RWPE2 (cell line): Measurements from ENCODE around the gene KLK5.

ENCODE experiments used
- ATAC-seq: fragments of 200-7000 bp; cut with Tn5 transposase; 3 replicates; pipeline ENCODE4 v1.9.1; 2021; ENCODE audit warnings: low read depth
- DNase-seq: peaks from one replicate; pipeline ENCODE4 v3.0.0-alpha.2; 2020; ENCODE audit warnings: low spot score
- H3K27ac ChIP-seq: fragments of 450-650 bp; 2 replicates; pipeline ENCODE4 v1.5.1; 2017; ENCODE audit warnings: mild to moderate bottlenecking; ENCODE audit not compliant: poor library complexity, severe bottlenecking
- H3K27me3 ChIP-seq: fragments of 250-450 bp; sonication (Bioruptor Pico); 2 replicates; pipeline ENCODE4 v1.5.1; 2021; ENCODE audit warnings: mild to moderate bottlenecking, moderate library complexity; ENCODE audit not compliant: insufficient read depth, poor library complexity, severe bottlenecking
- H3K36me3 ChIP-seq: fragments of 250-450 bp; sonication (Bioruptor Pico); 2 replicates; pipeline ENCODE4 v1.5.1; 2020; ENCODE audit warnings: low read depth, mild to moderate bottlenecking, moderate library complexity
- H3K4me1 ChIP-seq: fragments of 250-450 bp; sonication (Bioruptor Pico); 2 replicates; pipeline ENCODE4 v1.5.1; 2021; ENCODE audit warnings: mild to moderate bottlenecking, moderate library complexity; ENCODE audit not compliant: insufficient read depth, poor library complexity, severe bottlenecking
- H3K4me3 ChIP-seq: fragments of 250-450 bp; sonication (Bioruptor Pico); 2 replicates; pipeline ENCODE4 v1.5.1; 2021; ENCODE audit warnings: mild to moderate bottlenecking, moderate library complexity; ENCODE audit not compliant: severe bottlenecking
- H3K9me3 ChIP-seq: fragments of 250-450 bp; sonication (Bioruptor Pico); 2 replicates; pipeline ENCODE4 v1.5.1; 2021; ENCODE audit warnings: mild to moderate bottlenecking, moderate library complexity; ENCODE audit not compliant: severe bottlenecking
- CTCF ChIP-seq: fragments of 450-650 bp; IDR thresholded peaks from one replicate; pipeline ENCODE4 v1.5.1; 2017; ENCODE audit warnings: mild to moderate bottlenecking, moderate library complexity; ENCODE audit not compliant: poor library complexity, severe bottlenecking

Gene KLK5

GRCh38 chr19:50921426-50922316 is 31.2 kb downstream of the KLK5 start:
- Histone ChIP-seq H3K4me3 (no peak overlapping the region), H3K27me3 (peaks cover 14% of the 10 kb centered on the region), H3K9me3 (no peaks in the 10 kb centered on the region), H3K36me3 (no peaks in the 10 kb centered on the region), H3K4me1 (no peaks in the 10 kb centered on the region), H3K27ac (no peak overlapping the region)
- no peak for DNase-seq
- TF ChIP-seq CTCF, result no peak
- peak; percentile 15; the same call in 1 of the 3 replicates for ATAC-seq

DNA sequence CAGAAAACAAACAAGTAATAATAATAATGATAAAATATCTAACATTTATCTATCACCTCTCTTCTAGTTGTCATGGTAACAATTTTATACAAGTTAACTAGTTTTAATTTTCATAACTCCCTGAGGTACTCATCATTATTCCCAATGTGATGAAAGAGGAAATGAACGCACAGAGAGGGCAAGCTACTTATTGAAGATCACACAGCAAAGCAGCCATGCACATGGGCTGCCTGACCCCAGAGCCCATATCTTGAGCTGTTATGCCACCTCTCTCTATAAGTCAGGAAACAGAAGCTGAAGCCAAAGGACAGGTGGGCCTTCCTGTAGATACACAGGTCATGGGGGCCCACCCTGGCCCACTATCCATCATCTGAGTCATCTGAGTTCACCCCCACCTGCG is 36.8 kb downstream of the KLK5 start:
- no peak for DNase-seq
- Histone ChIP-seq H3K36me3 (no peaks in the 10 kb centered on the region), H3K9me3 (no peaks in the 10 kb centered on the region), H3K27me3 (peaks cover 21% of the 10 kb centered on the region), H3K4me1 (no peaks in the 10 kb centered on the region), H3K4me3 (no peak overlapping the region), H3K27ac (no peak overlapping the region)
- TF ChIP-seq CTCF, result no peak
- ATAC-seq, result no peak

- H3K27ac ChIP-seq, result no peak overlapping the region
- H3K27me3 ChIP-seq, result peaks cover 17% of the 10 kb centered on the region
- ATAC-seq, result no peak
- no peaks in the 10 kb centered on the region for H3K4me1 ChIP-seq
- H3K36me3 ChIP-seq, result no peaks in the 10 kb centered on the region
- DNase-seq, result no peak
- H3K4me3 ChIP-seq, result no peak overlapping the region
- no peak for TF ChIP-seq CTCF
- H3K9me3 ChIP-seq, result no peaks in the 10 kb centered on the region
These were observed 39.8 kb downstream of the KLK5 start for GRCh38 chr19:50912727-50913716.

DNA sequence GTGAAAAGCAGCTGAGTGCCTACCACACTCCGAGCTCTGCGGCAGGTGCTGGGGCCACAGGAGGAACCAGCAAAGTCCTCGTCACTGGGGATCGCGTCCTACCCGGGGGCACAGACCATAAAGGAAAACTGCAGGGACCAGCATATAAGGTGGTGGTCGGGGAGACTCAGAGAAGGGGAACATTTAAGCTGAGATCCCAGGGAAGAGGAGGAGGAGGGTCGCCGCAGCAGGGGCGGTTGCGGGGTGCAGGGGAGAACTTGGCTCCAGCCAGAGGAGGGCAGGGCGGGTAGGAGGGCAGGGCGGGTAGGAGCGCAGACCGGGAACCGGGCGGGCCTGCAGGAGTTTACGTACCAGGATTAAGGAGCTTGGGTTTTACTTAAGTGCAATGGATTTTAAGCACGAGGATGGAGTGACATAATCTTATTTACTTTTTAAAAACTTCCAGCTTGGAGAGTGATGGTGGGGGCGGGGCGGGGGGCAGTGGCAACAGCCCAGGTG is 40.7 kb downstream of the KLK5 start:
- Histone ChIP-seq H3K27me3 (peaks cover 17% of the 10 kb centered on the region), H3K9me3 (no peaks in the 10 kb centered on the region), H3K27ac (no peak overlapping the region), H3K4me3 (no peak overlapping the region), H3K36me3 (no peaks in the 10 kb centered on the region), H3K4me1 (no peaks in the 10 kb centered on the region)
- DNase-seq (no peak), ATAC-seq (no peak)
- no peak for TF ChIP-seq CTCF
